OCI-LY3 (cell line): ENCODE results near the gene CELF6.

Experiments used
- CTCF ChIP-seq: fragments of 200-600, 300-600 bp; sonication (generic); IDR thresholded peaks from 2 replicates; pipeline ENCODE4 v1.5.1; 2014; ENCODE audit warnings: antibody characterized with exemption, low read length, low read depth
- EZH2phosphoT487 ChIP-seq: fragments of 200-600 bp; shearing (Covaris generic); IDR thresholded peaks from 2 replicates; pipeline ENCODE4 v1.6.1; 2018; ENCODE audit warnings: antibody characterized with exemption, mixed run types, low read depth

GRCh38 chr15:72313448-72313840 lies 6.5 kb downstream of the CELF6 start:
- TF ChIP-seq CTCF (no peak), EZH2phosphoT487 (no peak)
